K562 (cell line): ENCODE data around the gene CLIC5. TPM values are rescaled to one million over a fixed set of nuclear protein-coding genes. Genes with fewer than 3 reads are reported as not detected.
A peak's percentile ranks its signal among the peaks of the same experiment; 100 is the strongest.

Experiments
- ATAC-seq: fragments of 200-7000 bp; cut with Tn5 transposase; 3 replicates; pipeline ENCODE4 v1.9.1; 2020; ENCODE audit warnings: moderate library complexity
- BruUV-seq: library from RNA; stranded (reverse); fragments of 400-500 nt; replicated peaks from 2 replicates; lab custom pipeline; 2021; lab: Mats Ljungman, UMichigan
- CTCF ChIA-PET: fragments of 300-600 bp; formaldehyde crosslinking; extraction: SDS; loops from one replicate; lab custom pipeline; 2021; ENCODE audit warnings: low intra/inter-chr PET ratio; lab: Yijun Ruan, JAX
- POLR2A ChIA-PET: fragments of 300-600, 350-650 bp; sonication (Branson Sonifier 250); formaldehyde crosslinking; extraction: SDS; loops from one replicate; lab custom pipeline; 2021; ENCODE audit warnings: antibody characterized with exemption, inconsistent platforms; lab: Yijun Ruan, JAX
- DNase-seq, 4 experiments: peaks; one replicate each; pipeline versions ENCODE4 v3.0.0 to v3.0.0-alpha.2; 2011 to 2018; ENCODE audit warnings: low spot score in 3 of 4, mixed read lengths in 3 of 4; ENCODE audit errors: extremely low read depth in 1 of 4
- FAIRE-seq: peaks from 2 replicates; lab custom pipeline; 2011; peaks lifted over from hg19 to GRCh38; lab: Jason Lieb, UNC
- H2AFZ ChIP-seq: 2 replicates; pipeline ENCODE4 v1.6.0; 2011; ENCODE audit warnings: low read depth, low read length, control low read depth, inconsistent platforms
- H3K27ac ChIP-seq: fragments of 200-600 bp; 3 replicates; pipeline ENCODE4 v1.8.0; 2011; ENCODE audit warnings: low read depth, mild to moderate bottlenecking, control low read depth, inconsistent platforms, low read length, moderate library complexity, mixed read lengths; ENCODE audit errors: extremely low read depth
- H3K27me3 ChIP-seq, 2 experiments: fragments of 300-600 bp in 1 of 2; 2 replicates in 1 of 2; 3 replicates in 1 of 2; pipeline versions ENCODE4 v1.6.0 to v1.8.0; 2011; ENCODE audit warnings: inconsistent platforms in 2 of 2, low read length in 2 of 2, mild to moderate bottlenecking in 1 of 2, mixed read lengths in 1 of 2, moderate library complexity in 1 of 2; ENCODE audit not compliant: control insufficient read depth in 2 of 2, insufficient read depth in 2 of 2
- H3K36me3 ChIP-seq: fragments of 300-600 bp; 3 replicates; pipeline ENCODE4 v1.8.0; 2011; ENCODE audit warnings: mild to moderate bottlenecking, low read length, inconsistent platforms; ENCODE audit not compliant: control insufficient read depth, insufficient read depth
- H3K4me1 ChIP-seq, 2 experiments: fragments of 200-600 bp in 1 of 2; replicated peaks in 1 of 2; 2 replicates in 1 of 2; 3 replicates in 1 of 2; pipeline versions ENCODE4 v1.5.1 to v1.8.0; 2011; ENCODE audit warnings: inconsistent platforms in 2 of 2, low read length in 2 of 2, mild to moderate bottlenecking in 1 of 2, mixed read lengths in 1 of 2, moderate library complexity in 1 of 2; ENCODE audit not compliant: control insufficient read depth in 2 of 2, insufficient read depth in 2 of 2
- H3K4me2 ChIP-seq: 2 replicates; pipeline ENCODE4 v1.6.1; 2011; ENCODE audit warnings: low read length, control low read depth, inconsistent platforms, mixed read lengths; ENCODE audit not compliant: insufficient read depth
- H3K4me3 ChIP-seq: fragments of 200-600 bp; sonication (generic), shearing (Covaris generic); 2 replicates; pipeline ENCODE4 v1.5.1; 2016; ENCODE audit warnings: control low read depth, inconsistent platforms
- H3K79me2 ChIP-seq: fragments of 200-600 bp; 3 replicates; pipeline ENCODE4 v1.8.0; 2011; ENCODE audit warnings: low read length, inconsistent platforms; ENCODE audit not compliant: control insufficient read depth, insufficient read depth
- H3K9ac ChIP-seq, 2 experiments: 2 replicates each; pipeline versions ENCODE4 v1.6.0 to v1.6.1; 2011; ENCODE audit warnings: low read depth in 2 of 2, low read length in 2 of 2, control low read depth in 1 of 2, inconsistent platforms in 1 of 2, mild to moderate bottlenecking in 1 of 2, mixed read lengths in 1 of 2; ENCODE audit not compliant: insufficient read depth in 1 of 2
- H3K9me1 ChIP-seq: one replicate; pipeline ENCODE4 v1.6.0; 2011; ENCODE audit warnings: inconsistent platforms, mild to moderate bottlenecking, low read length, moderate library complexity; ENCODE audit not compliant: control insufficient read depth, insufficient read depth
- H3K9me3 ChIP-seq: replicated peaks from 2 replicates; pipeline ENCODE4 v1.5.1; 2011; ENCODE audit warnings: low read depth, low read length, inconsistent platforms; ENCODE audit not compliant: control insufficient read depth, insufficient read depth
- H4K20me1 ChIP-seq: replicated peaks from 2 replicates; pipeline ENCODE4 v1.6.1; 2011; ENCODE audit warnings: low read length, inconsistent platforms, mixed read lengths; ENCODE audit not compliant: control insufficient read depth, insufficient read depth
- PML ChIP-seq: IDR thresholded peaks from 2 replicates; pipeline ENCODE4 v1.6.1; 2012; ENCODE audit warnings: low read length, inconsistent platforms
- RBM22 ChIP-seq: fragments of 200-400 bp; formaldehyde crosslinking; IDR thresholded peaks from 2 replicates; pipeline ENCODE4 v1.6.1; 2018; ENCODE audit warnings: low read length, low read depth; ENCODE audit not compliant: poor library complexity, severe bottlenecking
- SPI1 ChIP-seq: IDR thresholded peaks from 2 replicates; pipeline ENCODE4 v1.6.1; 2011; ENCODE audit warnings: low read depth, low read length, control low read depth, borderline replicate concordance
- ZNF655 ChIP-seq: fragments of 250-450 bp; sonication (Bioruptor Pico); IDR thresholded peaks from 2 replicates; pipeline ENCODE4 v1.5.0; 2021
- WGBS: fragments of 100-300 bp; shearing (Covaris generic); methylation state at CpG from one replicate; pipeline ENCODE4 v1.1.6; 2016; ENCODE audit warnings: low coverage, mixed read lengths; ENCODE audit not compliant: insufficient coverage; ENCODE audit errors: missing lambda C conversion rate; 5-methylcytosine and 5-hydroxymethylcytosine counted together
- in situ Hi-C: fragments of 300-500 bp; cut with MboI; formaldehyde crosslinking; loops from 4 replicates; pipeline ENCODE4 v1.15.0; 2018; ENCODE audit warnings: inconsistent platforms, mixed read lengths
- intact Hi-C: fragments of 100-400 bp; cut with micrococcal nuclease; formaldehyde crosslinking; loops from 2 replicates; pipeline ENCODE4 v1.14.2; 2022
- polyA plus RNA-seq, 8 experiments: library from polyadenylated mRNA; depleted of rRNA in 4 of 8; stranded (reverse) in 5 of 8; unstranded in 3 of 8; fragments of >200 nt; fragmentation: Nextera tagmentation in 2 of 8; fragmentation: Illumina TruSeq in 1 of 8; extraction: Ambion mirVana in 2 of 8; extraction: Trizol in 1 of 8; gene quantifications; 2 replicates each; pipeline versions ENCODE4 v1.2.1 to v1.2.3, GENCODE V29; 2011 to 2014; ENCODE audit warnings: inconsistent platforms in 1 of 8, missing spikeins in 1 of 8
- total RNA-seq, 7 experiments: library from RNA; depleted of rRNA in 6 of 7; stranded (reverse); fragments of >200 nt in 6 of 7; fragmentation: Illumina TruSeq in 2 of 7; extraction: Trizol in 2 of 7; gene quantifications; 2 replicates each; pipeline versions ENCODE4 v1.2.1 to v1.2.3, GENCODE V29; 2011 to 2021; ENCODE audit warnings: low replicate concordance in 1 of 7

The CLIC5 gene
- total and polyA plus RNA-seq, 9 of the 15 experiments (the other 6 are each of a cell fraction or from before 2014, with no cell fraction given) = 0.31 TPM; not detected in 8

- Histone ChIP-seq H3K27me3 (0 out of 5 replicates have a peak, but pooled peaks cover 0 to 2% of the 10 kb centered on the region in 2 experiments), H3K9me3 (no peaks in the 10 kb centered on the region), H4K20me1 (no peaks in the 10 kb centered on the region), H3K9me1 (no peaks in the 10 kb centered on the region), H3K4me1 (no peaks in the 10 kb centered on the region), H3K4me2 (no peak overlapping the region), H3K4me3 (no peak overlapping the region), H3K9ac (no peak overlapping the region), H2AFZ (no peak overlapping the region), H3K27ac (no peak overlapping the region), H3K36me3 (no peaks in the 10 kb centered on the region), H3K79me2 (no peaks in the 10 kb centered on the region)
- TF ChIP-seq RBM22 (no peak), ZNF655 (CRISPR knock-in tag) (no peak), SPI1 (peak; percentile 86), PML (no peak)
- FAIRE-seq = peak; percentile 26
- POLR2A ChIA-PET = no interaction called here
- DNase-seq = no peak
- no TSS peak for BruUV-seq
- CTCF ChIA-PET = interaction anchor here (0.6 kb wide), 1 partner anchor 1694 kb away, joined by 3 read pairs; no protein-coding TSS in a partner anchor
- intact Hi-C loops = no loop called here
- in situ Hi-C loops = no loop called here
- no peak for ATAC-seq
- 0% methylated on average over 6 of the region's 6 CpGs for WGBS
Measured at GRCh38 chr6:46032110-46032998, 16.7 kb upstream of the CLIC5 start.
